Measurements from ENCODE around the gene PTPRF.
"Not testable (repeated sequence)": the region's sequence is repeated elsewhere in the genome, so short reads cannot be mapped to it uniquely, and the experiment has no call there.

Gene PTPRF

GRCh38 chr1:43538969-43539368 lies 8.3 kb downstream of the PTPRF start:
- no peak for FAIRE-seq

DNA sequence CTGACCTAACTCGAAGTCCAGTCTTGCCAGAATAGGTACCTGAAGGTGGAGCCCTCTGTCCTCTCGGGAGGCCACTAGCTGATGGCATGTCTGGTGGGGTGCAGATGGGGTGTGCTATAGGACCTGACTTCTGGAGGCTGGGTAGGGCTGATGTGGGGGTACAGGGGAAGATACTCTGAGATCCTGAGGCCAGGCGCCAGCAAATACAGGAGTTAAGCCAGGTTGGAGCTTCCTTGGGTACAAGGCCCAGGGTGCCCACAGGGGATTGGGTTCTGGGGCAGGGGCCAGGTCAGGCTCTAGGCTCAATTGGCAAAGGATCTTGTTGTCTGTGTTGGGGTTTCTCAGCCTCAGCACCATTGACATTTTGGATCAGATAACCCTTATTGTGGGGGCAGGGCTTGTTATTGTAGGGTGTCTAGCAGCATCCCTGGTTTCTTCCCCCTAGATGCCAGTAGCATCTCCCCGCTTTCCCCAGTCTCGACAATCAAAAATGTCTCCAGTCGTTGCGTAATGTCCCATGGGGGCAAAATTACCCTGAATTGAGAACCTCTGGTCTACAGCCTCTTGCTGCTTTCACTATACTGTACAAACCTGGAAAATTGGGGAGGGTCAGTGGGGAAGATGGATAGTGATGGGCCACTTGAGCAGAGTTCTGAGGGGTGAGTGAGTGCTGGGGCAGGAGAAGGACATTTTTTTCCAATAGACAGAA lies 9.2 kb downstream of the PTPRF start:
- FAIRE-seq: no peak

GRCh38 chr1:43540653-43541071 lies 10.0 kb downstream of the PTPRF start:
- FAIRE-seq: no peak

DNA sequence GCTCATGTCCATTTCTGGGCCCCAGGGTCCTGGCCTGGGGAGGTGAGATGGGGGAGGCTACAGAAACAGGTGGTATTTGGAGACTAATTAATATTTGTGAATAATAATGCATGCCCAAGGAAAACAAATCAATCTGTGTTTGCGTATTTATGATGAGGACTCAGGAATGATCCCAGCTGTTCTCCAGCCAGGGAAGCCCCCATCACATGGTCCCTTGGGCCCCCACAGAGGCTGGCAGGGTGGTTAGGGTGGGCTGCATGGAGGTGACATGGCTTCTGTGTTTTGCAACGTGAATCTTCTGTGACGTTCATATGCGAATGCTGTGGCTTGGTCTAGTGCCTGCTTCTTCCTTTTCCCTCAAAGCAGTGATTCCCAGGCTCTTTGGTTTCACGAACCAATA lies 10.5 kb downstream of the PTPRF start:
- no peak for FAIRE-seq

DNA sequence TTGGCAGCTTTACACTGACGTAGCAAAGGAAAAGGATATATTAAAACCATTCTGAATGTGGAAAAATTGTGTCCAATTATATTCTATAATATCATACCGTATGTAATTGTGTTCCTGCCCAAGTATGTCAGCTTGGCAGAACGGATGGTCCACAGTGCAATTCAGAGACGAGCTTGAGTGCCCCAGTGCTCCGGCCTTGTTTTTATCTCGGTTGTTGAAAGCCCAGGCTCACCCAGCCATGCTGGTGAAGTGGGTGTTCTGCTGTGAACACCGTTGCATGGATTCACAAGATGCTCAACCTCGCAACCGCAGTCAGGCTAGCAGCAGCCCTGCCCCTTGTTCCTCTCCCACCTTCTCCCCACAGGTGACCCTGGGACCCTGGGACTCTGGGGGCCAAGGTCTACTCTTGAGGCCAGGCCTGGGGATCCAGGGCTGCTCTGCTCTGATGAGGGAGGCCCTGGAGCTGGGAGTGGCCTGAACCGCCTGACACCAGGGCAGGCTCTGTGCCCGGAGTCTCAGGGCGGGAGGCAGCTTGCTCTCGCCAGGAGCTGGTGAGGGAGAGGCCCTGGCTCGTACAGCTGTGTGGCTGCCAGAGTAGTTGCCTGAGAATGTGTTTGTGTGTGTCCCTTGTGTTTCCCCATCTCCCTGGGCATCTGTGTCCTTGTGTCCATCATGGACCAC lies 11.2 kb downstream of the PTPRF start:
- FAIRE-seq: no peak

DNA sequence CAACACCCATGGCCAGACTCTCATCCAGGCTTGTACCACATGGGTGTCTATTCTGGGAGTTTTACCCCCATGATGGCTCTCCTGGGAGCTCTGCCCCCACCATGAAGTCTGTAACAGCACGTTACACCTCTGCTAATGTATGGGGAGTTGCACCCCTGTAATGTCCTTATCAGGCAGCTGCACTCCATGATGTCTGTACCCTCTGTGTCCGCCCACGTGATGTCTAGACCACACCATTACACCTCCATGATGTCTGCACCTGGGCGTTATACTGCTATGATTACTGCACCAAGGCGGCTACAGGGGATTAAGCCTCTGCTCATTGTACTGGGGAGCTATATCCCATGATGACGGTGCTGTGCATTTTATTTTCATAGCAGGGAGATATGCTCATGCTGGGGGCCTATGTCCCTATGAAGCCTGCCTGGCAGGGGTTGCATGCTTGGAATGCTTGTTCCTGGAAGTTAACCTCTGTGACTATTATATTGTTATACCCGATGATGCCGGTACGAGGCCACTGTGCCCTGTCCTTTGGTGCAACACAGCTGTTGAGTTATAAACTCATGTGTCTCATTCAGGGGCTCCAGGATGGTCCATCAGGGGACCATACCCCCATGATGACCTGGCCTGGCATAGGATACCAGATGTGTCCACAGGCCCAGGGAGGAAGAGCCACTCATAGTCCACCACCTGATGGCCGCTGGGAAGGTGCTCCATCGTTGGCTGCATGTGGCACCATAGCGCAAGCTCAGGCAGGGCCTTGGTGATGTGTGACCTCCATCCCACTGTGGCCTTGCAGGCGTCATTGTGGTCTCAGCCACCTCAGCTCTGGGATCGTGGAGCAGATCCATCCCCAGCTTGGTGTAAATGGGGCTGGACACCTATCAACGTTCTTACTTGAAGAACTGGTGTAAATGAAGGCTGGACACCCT lies 12.1 kb downstream of the PTPRF start:
- no peak for FAIRE-seq

- FAIRE-seq: no peak
These were observed 12.9 kb downstream of the PTPRF start for GRCh38 chr1:43543567-43543966.

- no peak for FAIRE-seq
These were observed 14.6 kb downstream of the PTPRF start for GRCh38 chr1:43545339-43545694.

- FAIRE-seq: no peak
These were observed 15.2 kb downstream of the PTPRF start for GRCh38 chr1:43545695-43546387.

- no peak for FAIRE-seq
These were observed 15.9 kb downstream of the PTPRF start for GRCh38 chr1:43546388-43547100.

DNA sequence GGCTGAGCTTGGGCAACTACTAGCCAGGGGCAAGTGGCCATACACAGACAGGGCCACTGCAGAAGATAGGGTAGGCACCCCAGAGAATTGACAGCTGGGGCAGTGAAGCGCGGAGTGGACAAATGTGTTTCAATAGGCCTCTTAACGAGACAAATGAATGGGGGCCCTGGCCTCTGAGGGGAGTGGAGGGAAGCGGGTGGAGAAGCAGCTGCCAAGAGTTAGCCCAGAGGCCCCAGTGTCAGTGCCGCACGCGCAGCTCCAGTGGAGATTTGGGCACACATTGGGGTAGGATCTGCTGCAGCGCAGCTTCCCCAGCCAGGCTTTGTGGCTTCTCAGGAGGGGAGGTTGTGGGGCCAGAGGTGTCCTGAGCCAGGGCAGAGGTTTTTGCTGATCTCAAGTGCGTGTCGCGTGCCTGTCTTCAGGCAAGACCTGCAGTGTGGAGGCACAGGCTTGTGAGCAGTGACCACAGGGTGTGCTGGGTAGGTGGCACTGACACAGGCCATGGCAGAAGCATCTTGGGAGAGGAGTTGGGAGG lies 16.9 kb downstream of the PTPRF start:
- FAIRE-seq: no peak

GRCh38 chr1:43548285-43549271 lies 17.9 kb downstream of the PTPRF start:
- FAIRE-seq: no peak

DNA sequence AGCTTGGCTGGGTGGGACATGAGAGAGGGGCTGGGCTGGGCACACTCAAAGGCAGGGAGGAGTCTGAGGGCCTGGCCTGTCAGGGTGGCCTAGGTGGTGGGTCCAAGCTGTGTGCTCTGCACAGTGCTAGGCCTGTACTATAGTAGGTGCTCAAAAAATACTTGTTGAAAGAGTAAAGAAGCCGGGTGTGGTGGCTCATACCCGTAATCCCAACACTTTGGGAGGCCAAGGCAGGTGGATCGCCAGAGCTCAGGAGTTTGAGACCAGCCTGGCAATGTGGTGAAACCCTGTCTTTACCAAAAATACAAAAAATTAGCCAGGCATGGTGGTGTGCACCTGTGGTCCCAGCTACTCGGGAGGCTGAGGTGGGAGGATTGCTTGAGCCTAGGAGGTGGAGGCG lies 18.7 kb downstream of the PTPRF start:
- not testable (repeated sequence) for FAIRE-seq

- no peak for FAIRE-seq
These were observed 19.4 kb downstream of the PTPRF start for GRCh38 chr1:43549921-43550597.

DNA sequence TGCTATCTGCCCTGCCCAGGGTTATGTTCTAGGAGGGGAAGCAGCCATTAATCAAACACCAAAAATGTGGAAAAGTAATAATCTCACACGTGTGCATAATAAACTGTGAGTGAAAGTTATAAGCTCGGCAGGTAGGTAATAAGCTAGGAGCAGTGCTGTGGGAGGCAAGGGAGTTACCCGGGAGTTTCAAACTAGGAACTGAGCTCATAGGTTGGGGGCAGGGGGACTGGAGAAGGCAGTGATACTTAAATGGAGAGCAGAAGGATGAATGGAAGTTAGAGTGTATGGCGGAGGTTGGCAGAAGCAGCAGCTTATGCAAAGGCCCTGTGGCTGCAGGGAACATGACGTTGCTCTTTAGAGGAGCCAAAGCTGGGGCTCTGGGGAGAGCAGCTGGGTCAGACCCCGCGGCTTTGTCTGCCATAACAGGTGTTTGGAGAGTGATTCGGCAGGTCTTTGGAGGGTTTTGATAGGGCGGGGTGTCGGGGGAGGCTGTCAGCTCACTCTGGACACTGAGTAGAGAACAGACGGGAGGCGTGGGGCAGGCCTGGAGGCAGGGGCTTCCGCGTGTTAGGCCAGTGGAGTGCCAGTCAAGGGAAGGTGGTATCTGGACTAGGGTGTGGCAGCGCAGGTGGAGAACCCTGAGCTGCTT lies 20.0 kb downstream of the PTPRF start:
- FAIRE-seq: no peak

- no peak for FAIRE-seq
These were observed 20.8 kb downstream of the PTPRF start for GRCh38 chr1:43551396-43551888.

GRCh38 chr1:43552059-43552742 lies 21.5 kb downstream of the PTPRF start:
- FAIRE-seq: no peak

DNA sequence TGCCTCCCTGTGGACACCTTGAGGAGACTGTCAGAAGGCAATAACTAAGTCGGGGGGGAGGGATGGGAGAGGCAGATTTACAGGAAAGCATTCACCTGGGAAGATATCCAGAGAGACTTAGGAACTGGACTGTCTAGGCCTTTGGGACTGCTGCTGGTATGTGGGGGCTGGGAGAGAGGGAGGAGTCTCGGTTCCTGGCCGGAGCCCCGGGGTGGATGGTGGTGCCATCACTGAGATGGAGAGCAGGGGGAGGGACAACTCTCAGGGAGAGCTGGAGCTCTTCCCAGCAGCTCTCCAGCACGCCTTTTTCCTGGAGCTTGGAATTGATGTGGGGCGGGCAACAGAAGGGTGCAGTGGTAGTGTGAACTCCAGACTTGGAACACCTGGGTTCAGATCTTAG lies 22.1 kb downstream of the PTPRF start:
- no peak for FAIRE-seq
